GM23248 (cell line): ENCODE results near the gene MINDY4. TPM values are rescaled to one million over a fixed set of nuclear protein-coding genes. Genes with fewer than 3 reads are reported as not detected.

Experiments used
- DNase-seq: peaks from one replicate; pipeline ENCODE4 v3.0.0-alpha.2; 2015
- H2AFZ ChIP-seq: fragments of 200-600 bp; sonication (generic); 2 replicates; pipeline ENCODE4 v1.6.1; 2016; ENCODE audit warnings: antibody characterized with exemption
- H3F3A ChIP-seq: fragments of 200-600 bp; sonication (generic); 2 replicates; pipeline ENCODE4 v1.6.1; 2016; ENCODE audit warnings: mild to moderate bottlenecking, antibody characterized with exemption, mixed run types; ENCODE audit not compliant: insufficient read depth
- H3K27ac ChIP-seq: fragments of 200-600 bp; sonication (generic); 2 replicates; pipeline ENCODE4 v1.5.1; 2016; ENCODE audit warnings: mild to moderate bottlenecking
- H3K27me3 ChIP-seq: fragments of 200-600 bp; sonication (generic); replicated peaks from 2 replicates; pipeline ENCODE4 v1.6.1; 2016; ENCODE audit warnings: mild to moderate bottlenecking; ENCODE audit not compliant: insufficient read depth
- H3K36me3 ChIP-seq: fragments of 200-600 bp; sonication (generic); 2 replicates; pipeline ENCODE4 v1.6.1; 2016; ENCODE audit warnings: low read depth, mild to moderate bottlenecking
- H3K4me1 ChIP-seq: fragments of 200-600 bp; sonication (generic); 2 replicates; pipeline ENCODE4 v1.6.1; 2016; ENCODE audit warnings: mild to moderate bottlenecking; ENCODE audit not compliant: insufficient read depth
- H3K4me2 ChIP-seq: fragments of 200-600 bp; sonication (generic); one replicate; pipeline ENCODE4 v1.6.1; 2016; ENCODE audit warnings: mild to moderate bottlenecking; ENCODE audit not compliant: unreplicated experiment
- H3K4me3 ChIP-seq: fragments of 200-600 bp; sonication (generic); 2 replicates; pipeline ENCODE4 v1.5.1; 2016; ENCODE audit warnings: mild to moderate bottlenecking
- H3K79me2 ChIP-seq: fragments of 200-600 bp; sonication (generic); 2 replicates; pipeline ENCODE4 v1.6.1; 2016; ENCODE audit warnings: mild to moderate bottlenecking; ENCODE audit not compliant: insufficient read depth
- H3K9ac ChIP-seq: fragments of 200-600 bp; sonication (generic); 2 replicates; pipeline ENCODE4 v1.6.1; 2016; ENCODE audit warnings: mild to moderate bottlenecking
- H3K9me2 ChIP-seq: fragments of 200-600 bp; sonication (generic); 2 replicates; pipeline ENCODE4 v1.6.1; 2016; ENCODE audit warnings: mixed run types, mild to moderate bottlenecking, moderate library complexity; ENCODE audit not compliant: insufficient read depth
- H3K9me3 ChIP-seq: fragments of 200-600 bp; sonication (generic); one replicate; pipeline ENCODE4 v1.6.1; 2017; ENCODE audit warnings: low read depth
- H4K20me1 ChIP-seq: fragments of 200-600 bp; sonication (generic); 2 replicates; pipeline ENCODE4 v1.6.0; 2016; ENCODE audit not compliant: insufficient read depth
- EZH2 ChIP-seq: fragments of 200-600 bp; sonication (generic); IDR thresholded peaks from 2 replicates; pipeline ENCODE4 v1.6.1; 2018; ENCODE audit warnings: antibody characterized with exemption, mild to moderate bottlenecking; ENCODE audit not compliant: insufficient read depth, poor library complexity, severe bottlenecking
- EZH2phosphoT487 ChIP-seq: fragments of 200-600 bp; sonication (generic); IDR thresholded peaks from 2 replicates; pipeline ENCODE4 v1.6.1; 2018; ENCODE audit warnings: antibody characterized with exemption, moderate library complexity, mild to moderate bottlenecking, low read depth; ENCODE audit not compliant: insufficient read depth
- WGBS, 2 experiments: methylation state at CpG; one replicate each; pipeline ENCODE4 v1.1.6; 2015 to 2017; ENCODE audit warnings: low lambda C conversion rate in 2 of 2, low coverage in 1 of 2; ENCODE audit errors: missing lambda C conversion rate in 2 of 2; 5-methylcytosine and 5-hydroxymethylcytosine counted together
- in situ Hi-C: fragments of 300-500 bp; cut with MboI; formaldehyde crosslinking; loops from 2 replicates; pipeline ENCODE4 v1.15.0; 2020
- polyA plus RNA-seq: library from polyadenylated mRNA; unstranded; fragments of >200 nt; fragmentation: Nextera tagmentation; extraction: Ambion mirVana; gene quantifications from 2 replicates; pipeline ENCODE4 v1.2.1, GENCODE V29; 2016
- total RNA-seq: library from RNA; depleted of rRNA; stranded (reverse); fragments of >200 nt; shearing (Covaris generic); gene quantifications from 2 replicates; pipeline ENCODE4 v1.2.3, GENCODE V29; 2014

MINDY4 gene
- total and polyA plus RNA-seq, 2 experiments from 2014 or later = 2.5 to 3.5 TPM

GRCh38 chr7:30824821-30825720, 53.9 kb downstream of the MINDY4 start:
- Histone ChIP-seq H3F3A (no peaks in the 10 kb centered on the region), H3K27ac (no peak overlapping the region), H3K9me2 (no peaks in the 10 kb centered on the region), H3K9me3 (no peaks in the 10 kb centered on the region), H3K36me3 (no peaks in the 10 kb centered on the region), H3K4me2 (no peak overlapping the region), H4K20me1 (no peaks in the 10 kb centered on the region), H3K4me1 (no peaks in the 10 kb centered on the region), H3K9ac (no peak overlapping the region), H2AFZ (no peak overlapping the region), H3K4me3 (no peak overlapping the region), H3K79me2 (no peaks in the 10 kb centered on the region), H3K27me3 (no peaks in the 10 kb centered on the region)
- WGBS, 2 experiments = 73 to 79% methylated on average over 6 of the region's 6 CpGs
- DNase-seq = no peak
- no peak for TF ChIP-seq EZH2phosphoT487
- TF ChIP-seq EZH2 = no peak
- in situ Hi-C loops = no loop called here

GRCh38 chr7:30826181-30826580, 55.0 kb downstream of the MINDY4 start:
- Histone ChIP-seq H3K36me3 (no peaks in the 10 kb centered on the region), H3K27me3 (no peaks in the 10 kb centered on the region), H3F3A (no peaks in the 10 kb centered on the region), H3K9me3 (no peaks in the 10 kb centered on the region), H3K9me2 (no peaks in the 10 kb centered on the region), H3K4me2 (no peak overlapping the region), H3K4me1 (no peaks in the 10 kb centered on the region), H3K9ac (no peak overlapping the region), H4K20me1 (no peaks in the 10 kb centered on the region), H3K4me3 (no peak overlapping the region), H2AFZ (no peak overlapping the region), H3K79me2 (no peaks in the 10 kb centered on the region), H3K27ac (no peak overlapping the region)
- WGBS, 2 experiments = 85 to 87% methylated on average over 7 of the region's 7 CpGs
- no peak for TF ChIP-seq EZH2
- no peak for TF ChIP-seq EZH2phosphoT487
- in situ Hi-C loops = no loop called here
- DNase-seq = no peak

GRCh38 chr7:30828591-30828990, 57.4 kb downstream of the MINDY4 start:
- no peaks in the 10 kb centered on the region for H4K20me1 ChIP-seq
- H3F3A ChIP-seq = no peaks in the 10 kb centered on the region
- no peak overlapping the region for H3K9ac ChIP-seq
- H3K9me3 ChIP-seq = no peaks in the 10 kb centered on the region
- no peaks in the 10 kb centered on the region for H3K9me2 ChIP-seq
- in situ Hi-C loops = no loop called here
- no peak for DNase-seq
- 86% methylated on average over 9 of the region's 9 CpGs for WGBS, 2 experiments
- H3K27ac ChIP-seq = no peak overlapping the region
- H3K36me3 ChIP-seq = no peaks in the 10 kb centered on the region
- no peaks in the 10 kb centered on the region for H3K4me1 ChIP-seq
- H3K79me2 ChIP-seq = no peaks in the 10 kb centered on the region
- no peak overlapping the region for H3K4me3 ChIP-seq
- H2AFZ ChIP-seq = no peak overlapping the region
- no peak for TF ChIP-seq EZH2
- TF ChIP-seq EZH2phosphoT487 = no peak
- no peaks in the 10 kb centered on the region for H3K27me3 ChIP-seq
- no peak overlapping the region for H3K4me2 ChIP-seq

- Histone ChIP-seq H2AFZ (no peak overlapping the region), H3K27me3 (no peaks in the 10 kb centered on the region), H3K27ac (no peak overlapping the region), H3K36me3 (no peaks in the 10 kb centered on the region), H3K4me3 (no peak overlapping the region), H4K20me1 (no peaks in the 10 kb centered on the region), H3F3A (no peaks in the 10 kb centered on the region), H3K79me2 (no peaks in the 10 kb centered on the region), H3K9me3 (no peaks in the 10 kb centered on the region), H3K9ac (no peak overlapping the region), H3K4me2 (no peak overlapping the region), H3K9me2 (no peaks in the 10 kb centered on the region), H3K4me1 (no peaks in the 10 kb centered on the region)
- no peak for DNase-seq
- 68 to 70% methylated on average over 2 of the region's 2 CpGs for WGBS, 2 experiments
- TF ChIP-seq EZH2phosphoT487 (no peak), EZH2 (no peak)
- in situ Hi-C loops = no loop called here
Measured at GRCh38 chr7:30829471-30829870, 58.3 kb downstream of the MINDY4 start.
